CD4-positive, alpha-beta T cell treated with Interferon alpha-2 for 1 hour (primary cell): ENCODE results near the gene CSNK2A1.
"Not testable (repeated sequence)": the region's sequence is repeated elsewhere in the genome, so short reads cannot be mapped to it uniquely, and the experiment has no call there.

ENCODE experiments used
- DNase-seq, 2 donors: peaks; one replicate each; pipeline ENCODE4 v3.0.0-alpha.2; 2020 to 2022

Gene CSNK2A1

GRCh38 chr20:531608-532007 lies 12.0 kb downstream of the CSNK2A1 start:
- no peak for DNase-seq

GRCh38 chr20:530321-530720 lies 13.3 kb downstream of the CSNK2A1 start:
- no peak for DNase-seq

GRCh38 chr20:528923-529604 lies 14.5 kb downstream of the CSNK2A1 start:
- DNase-seq: no peak

GRCh38 chr20:527571-527886 lies 16.1 kb downstream of the CSNK2A1 start:
- DNase-seq: no peak

- no peak for DNase-seq
These were observed 21.7 kb downstream of the CSNK2A1 start for GRCh38 chr20:521860-522259.

- DNase-seq: no peak
These were observed 23.6 kb downstream of the CSNK2A1 start for GRCh38 chr20:519999-520398.

GRCh38 chr20:517221-517620 lies 26.4 kb downstream of the CSNK2A1 start:
- no peak for DNase-seq

- no peak for DNase-seq
These were observed 26.8 kb downstream of the CSNK2A1 start for GRCh38 chr20:516799-517198.

GRCh38 chr20:515696-516095 lies 27.9 kb downstream of the CSNK2A1 start:
- DNase-seq: no peak

- DNase-seq: no peak
These were observed 30.2 kb downstream of the CSNK2A1 start for GRCh38 chr20:513429-513828.

GRCh38 chr20:510328-511057 lies 33.1 kb downstream of the CSNK2A1 start:
- DNase-seq: not testable (repeated sequence)

- not testable (repeated sequence) for DNase-seq
These were observed 35.2 kb downstream of the CSNK2A1 start for GRCh38 chr20:508364-508787.

- DNase-seq: no peak
These were observed 35.7 kb downstream of the CSNK2A1 start for GRCh38 chr20:507761-508332.

GRCh38 chr20:507006-507758 lies 36.4 kb downstream of the CSNK2A1 start:
- no peak for DNase-seq

GRCh38 chr20:504632-505075 lies 38.9 kb downstream of the CSNK2A1 start:
- DNase-seq: no peak

GRCh38 chr20:503048-503737 lies 40.4 kb downstream of the CSNK2A1 start:
- DNase-seq: no peak

GRCh38 chr20:497979-498378 lies 45.6 kb downstream of the CSNK2A1 start:
- no peak for DNase-seq

- DNase-seq: no peak
These were observed 47.4 kb downstream of the CSNK2A1 start for GRCh38 chr20:496126-496696.

GRCh38 chr20:492159-492558 lies 51.4 kb downstream of the CSNK2A1 start:
- no peak for DNase-seq

GRCh38 chr20:487655-488054 lies 55.9 kb downstream of the CSNK2A1 start:
- no peak for DNase-seq

- no peak for DNase-seq
These were observed 59.6 kb downstream of the CSNK2A1 start for GRCh38 chr20:483815-484644.

- DNase-seq: peak; percentile 11 to 60
These were observed 62.4 kb downstream of the CSNK2A1 start for GRCh38 chr20:481167-481566.
